HEK293 (cell line): ENCODE measurements around the gene CDH8.

ENCODE experiments used
- CTCF ChIA-PET: fragments of 350-600 bp; formaldehyde crosslinking; extraction: SDS; loops from one replicate; lab custom pipeline; 2021; ENCODE audit warnings: antibody characterized with exemption; lab: Yijun Ruan, JAX
- POLR2A ChIA-PET: fragments of 300-600 bp; formaldehyde crosslinking; extraction: SDS; loops from one replicate; lab custom pipeline; 2020; ENCODE audit warnings: antibody characterized with exemption, inconsistent platforms; lab: Yijun Ruan, JAX
- H3K27ac ChIP-seq: fragments of 200-500 bp; sonication (Bioruptor generic); 2 replicates; pipeline ENCODE4 v1.5.1; 2014; ENCODE audit warnings: low read depth, low read length, control low read depth, inconsistent platforms; ENCODE audit errors: extremely low read depth
- H3K36me3 ChIP-seq, 2 experiments: fragments of 200-500 bp in 1 of 2; sonication (Bioruptor generic) in 1 of 2; 1 replicate in 1 of 2; 2 replicates in 1 of 2; pipeline ENCODE4 v1.5.1; 2014 to 2017; ENCODE audit warnings: inconsistent platforms in 2 of 2, low read length in 2 of 2; ENCODE audit not compliant: control insufficient read depth in 2 of 2, insufficient read depth in 1 of 2
- H3K4me1 ChIP-seq: fragments of 200-500 bp; sonication (Bioruptor generic); 2 replicates; pipeline ENCODE4 v1.5.1; 2014; ENCODE audit warnings: mild to moderate bottlenecking, low read length, inconsistent platforms; ENCODE audit not compliant: control insufficient read depth, insufficient read depth
- H3K4me3 ChIP-seq: 2 replicates; pipeline ENCODE4 v1.5.1; 2011; ENCODE audit warnings: low read depth, mild to moderate bottlenecking, control low read depth, low read length, moderate library complexity
- H3K9me3 ChIP-seq: fragments of 200-500 bp; sonication (Bioruptor generic); 2 replicates; pipeline ENCODE4 v1.5.1; 2014; ENCODE audit warnings: low read depth, low read length, inconsistent platforms; ENCODE audit not compliant: control insufficient read depth, insufficient read depth
- KLF8 ChIP-seq: fragments of 450-650 bp; formaldehyde crosslinking; IDR thresholded peaks from 2 replicates; pipeline ENCODE4 v1.5.1; 2016; ENCODE audit warnings: missing biosample characterization, missing genetic modification characterization
- PATZ1 ChIP-seq: fragments of 450-650 bp; formaldehyde crosslinking; IDR thresholded peaks from 2 replicates; pipeline ENCODE4 v1.5.1; 2016; ENCODE audit warnings: missing biosample characterization, missing genetic modification characterization
- REST ChIP-seq: fragments of 450-650 bp; formaldehyde crosslinking; IDR thresholded peaks from 2 replicates; pipeline ENCODE4 v1.5.1; 2016; ENCODE audit warnings: missing biosample characterization, missing genetic modification characterization
- ZNF146 ChIP-seq: fragments of 450-650 bp; formaldehyde crosslinking; IDR thresholded peaks from 2 replicates; pipeline ENCODE4 v1.5.1; 2016; ENCODE audit warnings: missing biosample characterization, missing genetic modification characterization
- ZNF2 ChIP-seq: fragments of 450-650 bp; formaldehyde crosslinking; IDR thresholded peaks from 2 replicates; pipeline ENCODE4 v1.5.1; 2016; ENCODE audit warnings: missing biosample characterization, missing genetic modification characterization
- ZNF518A ChIP-seq: fragments of 450-650 bp; formaldehyde crosslinking; conservative IDR thresholded peaks from 2 replicates; pipeline ENCODE4 v1.5.1; 2016; ENCODE audit warnings: low read depth, missing biosample characterization, missing genetic modification characterization
- ZNF548 ChIP-seq: fragments of 450-650 bp; formaldehyde crosslinking; IDR thresholded peaks from 2 replicates; pipeline ENCODE4 v1.5.1; 2016; ENCODE audit warnings: missing biosample characterization, missing genetic modification characterization
- TF ChIP-seq, protein P1 (sequence below): fragments of 450-650 bp; formaldehyde crosslinking; IDR thresholded peaks from 2 replicates; pipeline ENCODE4 v1.5.1; 2016; ENCODE audit warnings: missing biosample characterization, missing genetic modification characterization
- TF ChIP-seq, protein P2 (sequence below): fragments of 450-650 bp; formaldehyde crosslinking; IDR thresholded peaks from 2 replicates; pipeline ENCODE4 v1.5.1; 2016; ENCODE audit warnings: missing biosample characterization, missing genetic modification characterization
- TF ChIP-seq, protein P3 (sequence below): fragments of 450-650 bp; formaldehyde crosslinking; IDR thresholded peaks from 2 replicates; pipeline ENCODE4 v1.5.1; 2016; ENCODE audit warnings: missing biosample characterization, missing genetic modification characterization, borderline replicate concordance
- TF ChIP-seq, protein P4 (sequence below): fragments of 450-650 bp; formaldehyde crosslinking; conservative IDR thresholded peaks from 2 replicates; pipeline ENCODE4 v1.5.1; 2016; ENCODE audit warnings: low read depth, missing biosample characterization, missing genetic modification characterization

The CDH8 gene

GRCh38 chr16:61871837-61872777 lies 164.1 kb downstream of the CDH8 start (continued):
- no peak for TF ChIP-seq ZNF518A (tag by site-specific recombination)
- TF ChIP-seq, protein P1, sequence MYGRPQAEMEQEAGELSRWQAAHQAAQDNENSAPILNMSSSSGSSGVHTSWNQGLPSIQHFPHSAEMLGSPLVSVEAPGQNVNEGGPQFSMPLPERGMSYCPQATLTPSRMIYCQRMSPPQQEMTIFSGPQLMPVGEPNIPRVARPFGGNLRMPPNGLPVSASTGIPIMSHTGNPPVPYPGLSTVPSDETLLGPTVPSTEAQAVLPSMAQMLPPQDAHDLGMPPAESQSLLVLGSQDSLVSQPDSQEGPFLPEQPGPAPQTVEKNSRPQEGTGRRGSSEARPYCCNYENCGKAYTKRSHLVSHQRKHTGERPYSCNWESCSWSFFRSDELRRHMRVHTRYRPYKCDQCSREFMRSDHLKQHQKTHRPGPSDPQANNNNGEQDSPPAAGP (tag by site-specific recombination), result no peak

DNA sequence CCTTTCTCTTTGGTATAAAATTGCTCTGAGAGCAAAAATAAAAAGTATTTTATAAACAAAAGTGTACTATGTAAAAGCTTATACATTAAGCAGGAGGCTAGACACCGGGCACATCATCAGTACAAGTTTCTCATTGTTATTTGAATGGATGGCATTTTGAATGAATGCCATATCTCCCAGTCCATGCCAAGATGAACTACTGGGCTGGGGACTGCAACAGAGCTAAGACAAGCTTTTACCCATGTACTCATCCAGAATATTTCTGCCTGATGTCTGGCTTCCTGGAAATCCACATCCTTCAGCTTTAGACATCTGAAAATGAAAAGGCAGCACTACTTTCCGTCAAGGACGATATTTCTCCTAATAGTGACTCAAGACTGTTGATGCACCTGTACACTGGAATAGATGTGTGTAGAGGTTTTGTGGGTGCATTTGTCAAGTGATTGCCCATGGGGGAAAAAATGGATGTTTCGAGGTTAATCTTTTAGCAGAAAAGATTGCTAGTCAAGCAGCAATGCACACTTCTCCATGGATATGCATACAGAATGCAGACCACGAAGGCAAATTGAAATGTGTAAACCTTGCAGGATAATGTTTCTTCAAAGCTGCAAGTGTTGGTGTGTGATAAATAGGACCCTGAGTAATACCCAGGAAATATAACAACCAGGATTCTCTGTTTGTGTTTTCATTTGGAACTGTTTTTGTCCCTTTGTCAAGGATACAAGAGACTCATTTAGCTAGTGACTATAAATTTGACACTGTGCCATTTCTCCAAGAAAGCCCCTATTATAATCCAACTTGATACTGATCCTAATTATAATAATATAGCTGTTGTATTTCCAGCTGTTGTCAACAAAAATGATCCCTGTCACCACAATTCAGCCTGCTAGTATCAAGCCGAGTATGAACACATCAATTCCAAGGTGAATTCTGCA lies 173.8 kb downstream of the CDH8 start:
- H3K27ac ChIP-seq, result no peak overlapping the region
- H3K4me1 ChIP-seq, result no peaks in the 10 kb centered on the region
- ChIA-PET CTCF (no interaction called here), POLR2A (no interaction called here)
- H3K4me3 ChIP-seq, result no peak overlapping the region
- H3K36me3 ChIP-seq, result no peaks in the 10 kb centered on the region
- no peaks in the 10 kb centered on the region for H3K9me3 ChIP-seq
- no peak for TF ChIP-seq ZNF146 (tag by site-specific recombination)
- TF ChIP-seq, protein P2, sequence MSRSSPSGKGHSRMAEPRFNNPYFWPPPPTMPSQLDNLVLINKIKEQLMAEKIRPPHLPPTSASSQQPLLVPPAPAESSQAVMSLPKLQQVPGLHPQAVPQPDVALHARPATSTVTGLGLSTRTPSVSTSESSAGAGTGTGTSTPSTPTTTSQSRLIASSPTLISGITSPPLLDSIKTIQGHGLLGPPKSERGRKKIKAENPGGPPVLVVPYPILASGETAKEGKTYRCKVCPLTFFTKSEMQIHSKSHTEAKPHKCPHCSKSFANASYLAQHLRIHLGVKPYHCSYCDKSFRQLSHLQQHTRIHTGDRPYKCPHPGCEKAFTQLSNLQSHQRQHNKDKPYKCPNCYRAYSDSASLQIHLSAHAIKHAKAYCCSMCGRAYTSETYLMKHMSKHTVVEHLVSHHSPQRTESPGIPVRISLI (tag by site-specific recombination), result no peak
- TF ChIP-seq, protein P3, sequence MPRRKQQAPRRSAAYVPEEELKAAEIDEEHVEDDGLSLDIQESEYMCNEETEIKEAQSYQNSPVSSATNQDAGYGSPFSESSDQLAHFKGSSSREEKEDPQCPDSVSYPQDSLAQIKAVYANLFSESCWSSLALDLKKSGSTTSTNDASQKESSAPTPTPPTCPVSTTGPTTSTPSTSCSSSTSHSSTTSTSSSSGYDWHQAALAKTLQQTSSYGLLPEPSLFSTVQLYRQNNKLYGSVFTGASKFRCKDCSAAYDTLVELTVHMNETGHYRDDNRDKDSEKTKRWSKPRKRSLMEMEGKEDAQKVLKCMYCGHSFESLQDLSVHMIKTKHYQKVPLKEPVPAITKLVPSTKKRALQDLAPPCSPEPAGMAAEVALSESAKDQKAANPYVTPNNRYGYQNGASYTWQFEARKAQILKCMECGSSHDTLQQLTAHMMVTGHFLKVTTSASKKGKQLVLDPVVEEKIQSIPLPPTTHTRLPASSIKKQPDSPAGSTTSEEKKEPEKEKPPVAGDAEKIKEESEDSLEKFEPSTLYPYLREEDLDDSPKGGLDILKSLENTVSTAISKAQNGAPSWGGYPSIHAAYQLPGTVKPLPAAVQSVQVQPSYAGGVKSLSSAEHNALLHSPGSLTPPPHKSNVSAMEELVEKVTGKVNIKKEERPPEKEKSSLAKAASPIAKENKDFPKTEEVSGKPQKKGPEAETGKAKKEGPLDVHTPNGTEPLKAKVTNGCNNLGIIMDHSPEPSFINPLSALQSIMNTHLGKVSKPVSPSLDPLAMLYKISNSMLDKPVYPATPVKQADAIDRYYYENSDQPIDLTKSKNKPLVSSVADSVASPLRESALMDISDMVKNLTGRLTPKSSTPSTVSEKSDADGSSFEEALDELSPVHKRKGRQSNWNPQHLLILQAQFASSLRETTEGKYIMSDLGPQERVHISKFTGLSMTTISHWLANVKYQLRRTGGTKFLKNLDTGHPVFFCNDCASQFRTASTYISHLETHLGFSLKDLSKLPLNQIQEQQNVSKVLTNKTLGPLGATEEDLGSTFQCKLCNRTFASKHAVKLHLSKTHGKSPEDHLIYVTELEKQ, result no peak
- no peak for TF ChIP-seq ZNF548
- TF ChIP-seq ZNF2, result no peak
- TF ChIP-seq, protein P4, sequence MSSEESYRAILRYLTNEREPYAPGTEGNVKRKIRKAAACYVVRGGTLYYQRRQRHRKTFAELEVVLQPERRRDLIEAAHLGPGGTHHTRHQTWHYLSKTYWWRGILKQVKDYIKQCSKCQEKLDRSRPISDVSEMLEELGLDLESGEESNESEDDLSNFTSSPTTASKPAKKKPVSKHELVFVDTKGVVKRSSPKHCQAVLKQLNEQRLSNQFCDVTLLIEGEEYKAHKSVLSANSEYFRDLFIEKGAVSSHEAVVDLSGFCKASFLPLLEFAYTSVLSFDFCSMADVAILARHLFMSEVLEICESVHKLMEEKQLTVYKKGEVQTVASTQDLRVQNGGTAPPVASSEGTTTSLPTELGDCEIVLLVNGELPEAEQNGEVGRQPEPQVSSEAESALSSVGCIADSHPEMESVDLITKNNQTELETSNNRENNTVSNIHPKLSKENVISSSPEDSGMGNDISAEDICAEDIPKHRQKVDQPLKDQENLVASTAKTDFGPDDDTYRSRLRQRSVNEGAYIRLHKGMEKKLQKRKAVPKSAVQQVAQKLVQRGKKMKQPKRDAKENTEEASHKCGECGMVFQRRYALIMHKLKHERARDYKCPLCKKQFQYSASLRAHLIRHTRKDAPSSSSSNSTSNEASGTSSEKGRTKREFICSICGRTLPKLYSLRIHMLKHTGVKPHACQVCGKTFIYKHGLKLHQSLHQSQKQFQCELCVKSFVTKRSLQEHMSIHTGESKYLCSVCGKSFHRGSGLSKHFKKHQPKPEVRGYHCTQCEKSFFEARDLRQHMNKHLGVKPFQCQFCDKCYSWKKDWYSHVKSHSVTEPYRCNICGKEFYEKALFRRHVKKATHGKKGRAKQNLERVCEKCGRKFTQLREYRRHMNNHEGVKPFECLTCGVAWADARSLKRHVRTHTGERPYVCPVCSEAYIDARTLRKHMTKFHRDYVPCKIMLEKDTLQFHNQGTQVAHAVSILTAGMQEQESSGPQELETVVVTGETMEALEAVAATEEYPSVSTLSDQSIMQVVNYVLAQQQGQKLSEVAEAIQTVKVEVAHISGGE (tag by site-specific recombination), result no peak
- TF ChIP-seq REST (tag by site-specific recombination), result no peak
- no peak for TF ChIP-seq KLF8 (tag by site-specific recombination)
- TF ChIP-seq PATZ1 (tag by site-specific recombination), result no peak
